Vagina (tissue), 2 donors: ENCODE measurements around the gene PLD1.

Experiments used
- CTCF ChIP-seq, 3 experiments: fragments of 450-650 bp in 2 of 3; fragments of 200-600 bp in 1 of 3; sonication (generic) in 1 of 3; IDR thresholded peaks; one replicate each; pipeline ENCODE4 v1.5.1; 2017 to 2019; ENCODE audit warnings: antibody characterized with exemption in 3 of 3, mild to moderate bottlenecking in 2 of 3, moderate library complexity in 2 of 3
- POLR2A ChIP-seq, 2 donors: fragments of 450-650 bp; IDR thresholded peaks; one replicate each; pipeline ENCODE4 v1.6.1; 2017; ENCODE audit warnings: antibody characterized with exemption in 2 of 2, mild to moderate bottlenecking in 2 of 2, moderate library complexity in 2 of 2

- TF ChIP-seq CTCF (IDR thresholded peaks at IDR 0.05) = no peak
- TF ChIP-seq POLR2A (IDR thresholded peaks at IDR 0.05) = no peak
These were observed 73.7 kb downstream of the PLD1 start for GRCh38 chr3:171736556-171736955.
